Stimulated activated CD4-positive, alpha-beta T cell treated with anti-CD3 and anti-CD28 coated beads, Interleukin-1b, Interleukin-23, amount 100 ng/mL, for 4 hours (primary cell): Measurements from ENCODE around the gene NFIX.

ENCODE experiments used
- DNase-seq, 2 donors: peaks; one replicate each; pipeline ENCODE4 v3.0.0-alpha.2; 2020; ENCODE audit warnings: low read depth in 2 of 2

The NFIX gene

GRCh38 chr19:12987781-12988180 lies 7.5 kb upstream of the NFIX start:
- DNase-seq, result no peak

- DNase-seq, result no peak
Observed at GRCh38 chr19:12990431-12990830, 4.8 kb upstream of the NFIX start.

- no peak for DNase-seq
Observed at GRCh38 chr19:12990853-12991252, 4.4 kb upstream of the NFIX start.

- no peak for DNase-seq
Observed at GRCh38 chr19:12991296-12991695, 4.0 kb upstream of the NFIX start.

- no peak for DNase-seq
Observed at GRCh38 chr19:12992729-12993128, 2.5 kb upstream of the NFIX start.

- DNase-seq, result no peak
Observed at GRCh38 chr19:12993562-12993961, 1.7 kb upstream of the NFIX start.

GRCh38 chr19:12995596-12996405 lies 526 bp downstream of the NFIX start:
- DNase-seq, result no peak

GRCh38 chr19:12996406-12997094 lies 1.3 kb downstream of the NFIX start:
- no peak for DNase-seq

GRCh38 chr19:12997179-12997966 lies 2.1 kb downstream of the NFIX start:
- DNase-seq, result no peak

- no peak for DNase-seq
Observed at GRCh38 chr19:12997967-12998940, 3.0 kb downstream of the NFIX start.

- DNase-seq, result no peak
Observed at GRCh38 chr19:13001166-13001501, 5.9 kb downstream of the NFIX start.

- no peak for DNase-seq
Observed at GRCh38 chr19:13001502-13002165, 6.4 kb downstream of the NFIX start.

GRCh38 chr19:13002166-13002898 lies 7.1 kb downstream of the NFIX start:
- DNase-seq, result no peak

GRCh38 chr19:13003081-13003480 lies 7.8 kb downstream of the NFIX start:
- DNase-seq, result no peak

- no peak for DNase-seq
Observed at GRCh38 chr19:13004273-13004672, 9.0 kb downstream of the NFIX start.

- DNase-seq, result no peak
Observed at GRCh38 chr19:13005253-13005652, 10.0 kb downstream of the NFIX start.

- DNase-seq, result no peak
Observed at GRCh38 chr19:13005861-13006370, 10.6 kb downstream of the NFIX start.

- no peak for DNase-seq
Observed at GRCh38 chr19:13006431-13007281, 11.4 kb downstream of the NFIX start.
